ENCODE measurements around the gene SV2C.

DNA sequence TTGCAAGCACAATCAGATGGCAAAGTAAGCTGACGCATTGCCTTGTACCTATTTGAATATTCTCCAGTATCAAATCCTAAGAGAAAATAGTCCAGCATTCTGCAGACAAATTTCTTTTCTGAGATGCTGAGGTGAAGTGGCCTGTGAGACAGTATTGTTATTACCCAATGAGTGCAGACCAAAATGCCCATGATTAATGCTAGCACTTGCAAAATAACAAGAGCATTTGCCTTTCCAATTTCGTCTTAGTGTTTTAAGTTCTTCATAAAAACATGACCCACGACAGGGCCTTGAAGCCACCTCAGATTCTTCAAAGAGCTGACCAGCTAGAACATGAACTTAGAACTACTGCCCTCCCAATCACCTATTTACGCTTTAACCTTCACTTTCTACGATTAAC lies 317.3 kb downstream of the SV2C start:
- TF ChIP-seq, protein P1, sequence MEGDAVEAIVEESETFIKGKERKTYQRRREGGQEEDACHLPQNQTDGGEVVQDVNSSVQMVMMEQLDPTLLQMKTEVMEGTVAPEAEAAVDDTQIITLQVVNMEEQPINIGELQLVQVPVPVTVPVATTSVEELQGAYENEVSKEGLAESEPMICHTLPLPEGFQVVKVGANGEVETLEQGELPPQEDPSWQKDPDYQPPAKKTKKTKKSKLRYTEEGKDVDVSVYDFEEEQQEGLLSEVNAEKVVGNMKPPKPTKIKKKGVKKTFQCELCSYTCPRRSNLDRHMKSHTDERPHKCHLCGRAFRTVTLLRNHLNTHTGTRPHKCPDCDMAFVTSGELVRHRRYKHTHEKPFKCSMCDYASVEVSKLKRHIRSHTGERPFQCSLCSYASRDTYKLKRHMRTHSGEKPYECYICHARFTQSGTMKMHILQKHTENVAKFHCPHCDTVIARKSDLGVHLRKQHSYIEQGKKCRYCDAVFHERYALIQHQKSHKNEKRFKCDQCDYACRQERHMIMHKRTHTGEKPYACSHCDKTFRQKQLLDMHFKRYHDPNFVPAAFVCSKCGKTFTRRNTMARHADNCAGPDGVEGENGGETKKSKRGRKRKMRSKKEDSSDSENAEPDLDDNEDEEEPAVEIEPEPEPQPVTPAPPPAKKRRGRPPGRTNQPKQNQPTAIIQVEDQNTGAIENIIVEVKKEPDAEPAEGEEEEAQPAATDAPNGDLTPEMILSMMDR (IDR thresholded peaks at IDR 0.05), result no peak
- TF ChIP-seq POLR2A (IDR thresholded peaks at IDR 0.05), result no peak
